ENCODE data around the gene SPINK8. TPM values are rescaled to one million over a fixed set of nuclear protein-coding genes. Genes with fewer than 3 reads are reported as not detected.
"Not testable (repeated sequence)": the region's sequence is repeated elsewhere in the genome, so short reads cannot be mapped to it uniquely, and the experiment has no call there.

SPINK8 gene
- total RNA-seq, 1 experiment from 2014 or later, result not detected

GRCh38 chr3:48334605-48335004, 1.1 kb upstream of the SPINK8 start:
- ChIA-PET POLR2A (no interaction called here), CTCF (no interaction called here), RAD21 (ENCODE audit: low non-redundant PET in 1 of 2, low total read pairs in 2 of 2, uncharacterized antibody in 2 of 2, unreplicated experiment in 2 of 2) (no interaction called here)
- H3K79me2 ChIP-seq (ENCODE audit: insufficient read depth, low read length), result no peaks in the 10 kb centered on the region
- 0 out of 2 replicates have a peak, but pooled peaks cover 4% of the 10 kb centered on the region for H3K27me3 ChIP-seq (ENCODE audit: insufficient read depth, low read length)
- no peak for TF ChIP-seq TCF7L2 (IDR thresholded peaks at IDR 0.05; ENCODE audit: borderline replicate concordance, extremely low read depth, insufficient read depth, insufficient read length)
- no peak for TF ChIP-seq POLR2AphosphoS5 (IDR thresholded peaks at IDR 0.05; ENCODE audit: low read depth, low read length)
- TF ChIP-seq ATF3 (IDR thresholded peaks at IDR 0.05), result no peak
- no peak for TF ChIP-seq REST (IDR thresholded peaks at IDR 0.05; ENCODE audit: low read depth)
- no peak for TF ChIP-seq SIN3A (IDR thresholded peaks at IDR 0.05; ENCODE audit: low read depth)
- no peak for TF ChIP-seq POLR2A (IDR thresholded peaks at IDR 0.05; ENCODE audit: borderline replicate concordance, extremely low read depth, insufficient read depth, insufficient read length)
- no peak for TF ChIP-seq YY1 (IDR thresholded peaks at IDR 0.05; ENCODE audit: extremely low read depth, insufficient replicate concordance, low read depth, low read length)
- no peak for TF ChIP-seq RAD21 (IDR thresholded peaks at IDR 0.05; ENCODE audit: low read depth)
- no peak for TF ChIP-seq ELF1 (IDR thresholded peaks at IDR 0.05; ENCODE audit: borderline replicate concordance, low read depth)
- no peak for TF ChIP-seq MAX (IDR thresholded peaks at IDR 0.05)
- TF ChIP-seq ZNF274 (IDR thresholded peaks at IDR 0.05; ENCODE audit: low read depth, low read length), result no peak
- no peak for TF ChIP-seq CEBPB (IDR thresholded peaks at IDR 0.05; ENCODE audit: low read depth)
- no peak for TF ChIP-seq JUND (IDR thresholded peaks at IDR 0.05)
- no peak for ATAC-seq
- no peak overlapping the region for H3K4me3 ChIP-seq (replicated peaks in 1 of 2; ENCODE audit: low read depth in 1 of 2, low read length in 2 of 2)
- no peaks in the 10 kb centered on the region; the same call in 1 of the 2 replicates for H3K9me2 ChIP-seq (ENCODE audit: insufficient read depth)
- no peaks in the 10 kb centered on the region for H4K20me1 ChIP-seq (ENCODE audit: insufficient read depth)
- BruUV-seq (replicated peaks), result no TSS peak
- no peak overlapping the region for H3K27ac ChIP-seq (ENCODE audit: low read depth, low read length)
- no peak overlapping the region for H2AFZ ChIP-seq (ENCODE audit: low read depth, low read length, poor library complexity, severe bottlenecking)
- H3K9me3 ChIP-seq (ENCODE audit: control insufficient read depth in 1 of 2, insufficient read depth in 1 of 2, low read depth in 1 of 2, low read length in 2 of 2), result no peaks in the 10 kb centered on the region
- DNase-seq (ENCODE audit: low read depth, low spot score), result no peak
- no peak overlapping the region for H3K9ac ChIP-seq (ENCODE audit: low read length)
- H3K36me3 ChIP-seq (ENCODE audit: control insufficient read depth in 1 of 2, insufficient read depth in 2 of 2, low read length in 2 of 2), result no peaks in the 10 kb centered on the region
- H3K4me2 ChIP-seq (ENCODE audit: low read length), result no peak overlapping the region
- intact Hi-C loops (cut with micrococcal nuclease), result no loop called here
- peaks cover 0 to 9% of the 10 kb centered on the region in 2 experiments; a peak in 2 of 4 replicates for H3K4me1 ChIP-seq (ENCODE audit: control insufficient read depth in 1 of 2, insufficient read depth in 2 of 2, low read length in 2 of 2)

- H3K4me1 ChIP-seq (ENCODE audit: control insufficient read depth in 1 of 2, insufficient read depth in 2 of 2, low read length in 2 of 2); H3K27me3 ChIP-seq (ENCODE audit: insufficient read depth, low read length); H3K4me3 ChIP-seq (replicated peaks in 1 of 2; ENCODE audit: low read depth in 1 of 2, low read length in 2 of 2); H2AFZ ChIP-seq (ENCODE audit: low read depth, low read length, poor library complexity, severe bottlenecking); H3K36me3 ChIP-seq (ENCODE audit: control insufficient read depth in 1 of 2, insufficient read depth in 2 of 2, low read length in 2 of 2); H4K20me1 ChIP-seq (ENCODE audit: insufficient read depth); DNase-seq (ENCODE audit: low read depth, low spot score); H3K27ac ChIP-seq (ENCODE audit: low read depth, low read length); H3K9ac ChIP-seq (ENCODE audit: low read length); H3K79me2 ChIP-seq (ENCODE audit: insufficient read depth, low read length); intact Hi-C loops (cut with micrococcal nuclease); H3K4me2 ChIP-seq (ENCODE audit: low read length); ATAC-seq; H3K9me2 ChIP-seq (ENCODE audit: insufficient read depth); POLR2A ChIA-PET; BruUV-seq (replicated peaks); H3K9me3 ChIP-seq (ENCODE audit: control insufficient read depth in 1 of 2, insufficient read depth in 1 of 2, low read depth in 1 of 2, low read length in 2 of 2); CTCF ChIA-PET; RAD21 ChIA-PET (ENCODE audit: low non-redundant PET in 1 of 2, low total read pairs in 2 of 2, uncharacterized antibody in 2 of 2, unreplicated experiment in 2 of 2): not testable (repeated sequence)
Observed at GRCh38 chr3:48331706-48332435, 1.6 kb downstream of the SPINK8 start.
